Esophagus muscularis mucosa (tissue), 4 donors: ENCODE results near the gene AK6. TPM values are rescaled to one million over a fixed set of nuclear protein-coding genes. Genes with fewer than 3 reads are reported as not detected.

ENCODE experiments used
- DNase-seq: peaks from one replicate; pipeline ENCODE4 v3.0.0-alpha.2; 2017; ENCODE audit errors: extremely low spot score
- H3K27ac ChIP-seq, 4 donors: fragments of 200-600 bp; sonication (generic); replicated peaks in 1 of 4; 1 replicate in 3 of 4; 2 replicates in 1 of 4; pipeline ENCODE4 v1.5.1; 2016 to 2019; ENCODE audit warnings: mild to moderate bottlenecking in 1 of 4
- H3K27me3 ChIP-seq, 4 donors: fragments of 200-600 bp; sonication (generic); one replicate each; pipeline versions ENCODE4 v1.5.1 to v1.6.0; 2016 to 2019
- H3K36me3 ChIP-seq, 4 donors: fragments of 200-600 bp; sonication (generic); one replicate each; pipeline ENCODE4 v1.5.1; 2016 to 2019
- H3K4me1 ChIP-seq, 4 donors: fragments of 200-600 bp; sonication (generic); one replicate each; pipeline ENCODE4 v1.5.1; 2016 to 2019
- H3K4me3 ChIP-seq, 4 donors: fragments of 200-600 bp; sonication (generic); 1 replicate in 2 of 4; 2 replicates in 2 of 4; pipeline ENCODE4 v1.5.1; 2016 to 2019; ENCODE audit warnings: mild to moderate bottlenecking in 4 of 4, moderate library complexity in 1 of 4
- H3K9me3 ChIP-seq, 4 donors: fragments of 200-600 bp; sonication (generic); 1 replicate in 3 of 4; 2 replicates in 1 of 4; pipeline ENCODE4 v1.5.1; 2016 to 2019
- EP300 ChIP-seq: sonication (generic); formaldehyde crosslinking; IDR thresholded peaks from one replicate; pipeline ENCODE4 v1.6.1; 2017; ENCODE audit warnings: antibody characterized with exemption
- POLR2A ChIP-seq: fragments of 450-650 bp; IDR thresholded peaks from one replicate; pipeline ENCODE4 v1.6.1; 2017; ENCODE audit warnings: antibody characterized with exemption, moderate library complexity, mild to moderate bottlenecking, low read depth
- POLR2AphosphoS5 ChIP-seq, 2 donors: sonication (generic); formaldehyde crosslinking; IDR thresholded peaks; one replicate each; pipeline ENCODE4 v1.6.1; 2017; ENCODE audit warnings: antibody characterized with exemption in 2 of 2
- WGBS: methylation state at CpG from one replicate; pipeline ENCODE4 v1.1.5; 2018; 5-methylcytosine and 5-hydroxymethylcytosine counted together
- intact Hi-C: fragments of 100-400 bp; cut with DNase I; formaldehyde crosslinking; loops from one replicate; pipeline ENCODE4 v1.15.1; 2023
- total RNA-seq, 4 donors: library from RNA; depleted of rRNA; stranded (reverse); fragments of >200 nt; gene quantifications; one replicate each; pipeline versions ENCODE4 v1.1.0 to v1.2.1, GENCODE V29; 2016
- TF ChIP-seq, protein P1 (sequence below), 3 experiments: fragments of 200-600 bp in 2 of 3; fragments of 450-650 bp in 1 of 3; sonication (generic) in 2 of 3; IDR thresholded peaks; one replicate each; pipeline ENCODE4 v1.5.1; 2017 to 2019; ENCODE audit warnings: antibody characterized with exemption in 3 of 3, mild to moderate bottlenecking in 2 of 3, moderate library complexity in 1 of 3

Gene AK6
- total RNA-seq, result 10 to 100 TPM; 16.1 to 22.0 (median 19.0) TPM

- peak within 1 kb of the TSS; percentile 66 to 99 (median 69) for H3K4me3 ChIP-seq
- peak; percentile 98 for DNase-seq
- intact Hi-C loops, result no loop called here
- TF ChIP-seq, protein P1, sequence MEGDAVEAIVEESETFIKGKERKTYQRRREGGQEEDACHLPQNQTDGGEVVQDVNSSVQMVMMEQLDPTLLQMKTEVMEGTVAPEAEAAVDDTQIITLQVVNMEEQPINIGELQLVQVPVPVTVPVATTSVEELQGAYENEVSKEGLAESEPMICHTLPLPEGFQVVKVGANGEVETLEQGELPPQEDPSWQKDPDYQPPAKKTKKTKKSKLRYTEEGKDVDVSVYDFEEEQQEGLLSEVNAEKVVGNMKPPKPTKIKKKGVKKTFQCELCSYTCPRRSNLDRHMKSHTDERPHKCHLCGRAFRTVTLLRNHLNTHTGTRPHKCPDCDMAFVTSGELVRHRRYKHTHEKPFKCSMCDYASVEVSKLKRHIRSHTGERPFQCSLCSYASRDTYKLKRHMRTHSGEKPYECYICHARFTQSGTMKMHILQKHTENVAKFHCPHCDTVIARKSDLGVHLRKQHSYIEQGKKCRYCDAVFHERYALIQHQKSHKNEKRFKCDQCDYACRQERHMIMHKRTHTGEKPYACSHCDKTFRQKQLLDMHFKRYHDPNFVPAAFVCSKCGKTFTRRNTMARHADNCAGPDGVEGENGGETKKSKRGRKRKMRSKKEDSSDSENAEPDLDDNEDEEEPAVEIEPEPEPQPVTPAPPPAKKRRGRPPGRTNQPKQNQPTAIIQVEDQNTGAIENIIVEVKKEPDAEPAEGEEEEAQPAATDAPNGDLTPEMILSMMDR (IDR thresholded peaks at IDR 0.05), result peak in 1 of 3 experiments; percentile 4
- no peak for TF ChIP-seq EP300
- TF ChIP-seq POLR2A, result peak; percentile 36
- TF ChIP-seq POLR2AphosphoS5 (IDR thresholded peaks at IDR 0.05), result peak; percentile 78 to 89
- peak within 1 kb of the TSS; percentile 89 to 98 (median 93) for H3K27ac ChIP-seq
- WGBS, result 0% methylated on average over 10 of the region's 66 CpGs
- H3K27me3 ChIP-seq, result no peaks in the 10 kb centered on the region
- no peaks in the 10 kb centered on the region for H3K9me3 ChIP-seq
- peaks cover 34 to 41% (median 36%) of the 10 kb centered on the region in 4 donors for H3K4me1 ChIP-seq
- peaks cover 7 to 34% (median 26%) of the 10 kb centered on the region in 4 donors for H3K36me3 ChIP-seq
These were observed at the start of gene AK6, which contains the start of the genes RAD17 and TAF9 for GRCh38 chr5:69369340-69370121. AK6 (minus strand) TSS chr5:69369520; CDS start chr5:69369490, 30 bp downstream. RAD17 (plus strand) TSS chr5:69369818; CDS start chr5:69372209, 2,391 bp downstream. TAF9 (minus strand) TSS chr5:69369520; CDS start chr5:69365737, 3,783 bp downstream.

DNA sequence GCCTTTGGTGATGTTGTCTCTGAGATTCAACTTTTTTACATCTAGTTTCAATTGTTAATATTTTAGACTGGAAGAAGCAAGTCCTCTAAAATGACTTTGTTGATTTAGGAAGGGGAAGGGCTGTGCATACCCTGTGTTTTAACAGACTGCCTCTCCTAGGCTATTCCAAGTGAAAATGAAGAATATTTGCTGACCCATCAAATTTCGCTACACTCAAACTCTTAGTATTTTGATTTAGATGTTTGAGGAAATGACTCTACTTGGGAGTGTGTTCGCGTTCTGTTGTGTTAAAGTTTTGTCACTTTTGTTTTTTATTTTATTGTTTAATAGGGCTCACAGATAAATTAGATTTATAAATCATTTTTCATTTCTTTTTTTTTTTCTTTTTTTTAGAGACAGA is 49.2 kb upstream of the AK6 start:
- no peaks in the 10 kb centered on the region for H3K9me3 ChIP-seq
- no peak overlapping the region for H3K4me3 ChIP-seq
- TF ChIP-seq, protein P1 (IDR thresholded peaks at IDR 0.05), result no peak
- TF ChIP-seq EP300 (no peak), POLR2AphosphoS5 (IDR thresholded peaks at IDR 0.05) (no peak), POLR2A (no peak)
- peaks cover 0 to 8% (median 6%) of the 10 kb centered on the region in 4 donors for H3K36me3 ChIP-seq
- H3K4me1 ChIP-seq, result peaks cover 0 to 13% (median 11%) of the 10 kb centered on the region in 4 donors
- WGBS, result 97% methylated on average over 3 of the region's 3 CpGs
- no peak for DNase-seq
- no peak overlapping the region for H3K27ac ChIP-seq
- no peaks in the 10 kb centered on the region for H3K27me3 ChIP-seq
- intact Hi-C loops, result no loop called here

DNA sequence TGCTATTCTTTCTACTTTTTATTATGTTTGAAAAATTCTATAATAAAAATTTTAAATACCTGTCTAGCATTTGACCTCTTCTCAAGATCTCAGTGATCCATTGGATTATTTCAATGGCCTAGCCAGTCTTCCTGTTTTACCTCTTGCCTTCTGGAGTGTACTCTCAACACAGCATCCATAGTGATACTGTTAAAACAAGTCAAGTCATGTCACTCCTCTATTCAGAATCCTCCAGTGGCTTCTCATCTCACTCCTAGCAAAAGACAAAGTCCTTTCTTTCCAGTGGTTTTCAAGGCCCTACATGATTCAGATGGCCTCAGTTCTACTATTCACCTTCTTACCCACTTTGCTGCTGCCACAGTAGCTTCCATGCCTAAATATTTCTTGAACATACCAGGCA is 47.4 kb upstream of the AK6 start:
- intact Hi-C loops, result no loop called here
- Histone ChIP-seq H3K27ac (no peak overlapping the region), H3K4me1 (peaks cover 0 to 13% (median 11%) of the 10 kb centered on the region in 4 donors), H3K27me3 (no peaks in the 10 kb centered on the region), H3K36me3 (peaks cover 4 to 26% (median 13%) of the 10 kb centered on the region in 4 donors), H3K9me3 (no peaks in the 10 kb centered on the region), H3K4me3 (no peak overlapping the region)
- DNase-seq, result no peak
- TF ChIP-seq POLR2AphosphoS5 (IDR thresholded peaks at IDR 0.05) (no peak), EP300 (no peak), POLR2A (no peak)
- TF ChIP-seq, protein P1 (IDR thresholded peaks at IDR 0.05), result no peak

DNA sequence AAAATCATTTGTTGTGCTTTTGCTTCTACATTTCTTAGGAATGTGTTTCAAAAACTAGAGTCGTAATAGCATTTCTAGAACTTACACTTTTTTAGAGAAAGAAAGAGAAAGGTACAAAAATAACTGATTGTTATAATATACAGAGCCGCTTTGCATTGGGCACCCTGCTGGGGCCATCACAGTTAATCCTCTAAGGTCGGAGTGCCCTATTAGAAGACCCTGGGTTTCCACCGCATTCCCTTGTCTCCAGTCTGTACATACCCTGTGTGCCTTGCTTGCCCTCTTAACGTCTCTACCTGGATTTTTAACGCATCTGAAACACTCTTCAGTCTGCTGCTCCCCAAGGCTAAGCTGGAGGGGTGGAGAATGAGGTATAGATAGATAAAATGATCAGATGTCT is 46.9 kb upstream of the AK6 start:
- no peak for DNase-seq
- TF ChIP-seq POLR2AphosphoS5 (IDR thresholded peaks at IDR 0.05), result no peak
- Histone ChIP-seq H3K36me3 (peaks cover 4 to 31% (median 19%) of the 10 kb centered on the region in 4 donors), H3K9me3 (no peaks in the 10 kb centered on the region), H3K4me1 (peaks cover 0 to 13% (median 11%) of the 10 kb centered on the region in 4 donors), H3K27ac (no peak overlapping the region), H3K4me3 (no peak overlapping the region), H3K27me3 (no peaks in the 10 kb centered on the region)
- intact Hi-C loops, result no loop called here
- WGBS, result 93% methylated on average over 6 of the region's 6 CpGs

- H3K27ac ChIP-seq, result peak overlapping the region in 1 of 4 donors; percentile 30
- WGBS, result 75% methylated on average over 14 of the region's 18 CpGs
- no peaks in the 10 kb centered on the region for H3K9me3 ChIP-seq
- peaks cover 0 to 13% (median 11%) of the 10 kb centered on the region in 4 donors for H3K4me1 ChIP-seq
- TF ChIP-seq POLR2AphosphoS5 (IDR thresholded peaks at IDR 0.05) (no peak), EP300 (no peak), POLR2A (no peak)
- TF ChIP-seq, protein P1 (IDR thresholded peaks at IDR 0.05), result no peak
- peaks cover 5 to 35% (median 22%) of the 10 kb centered on the region in 4 donors for H3K36me3 ChIP-seq
- intact Hi-C loops, result no loop called here
- H3K4me3 ChIP-seq, result peak overlapping the region; percentile 64 to 69 (median 66)
- DNase-seq, result no peak
- no peaks in the 10 kb centered on the region for H3K27me3 ChIP-seq
These were observed 46.3 kb upstream of the AK6 start for GRCh38 chr5:69415584-69415958.
